GM18520 (cell line): ENCODE data around the gene SIRT6.
"Not testable (repeated sequence)": the region's sequence is repeated elsewhere in the genome, so short reads cannot be mapped to it uniquely, and the experiment has no call there.

ENCODE experiments used
- ATAC-seq: cut with Tn5 transposase; IDR thresholded peaks from one replicate; pipeline ENCODE4 v1.9.1; 2021; ENCODE audit not compliant: unreplicated experiment

The SIRT6 gene

DNA sequence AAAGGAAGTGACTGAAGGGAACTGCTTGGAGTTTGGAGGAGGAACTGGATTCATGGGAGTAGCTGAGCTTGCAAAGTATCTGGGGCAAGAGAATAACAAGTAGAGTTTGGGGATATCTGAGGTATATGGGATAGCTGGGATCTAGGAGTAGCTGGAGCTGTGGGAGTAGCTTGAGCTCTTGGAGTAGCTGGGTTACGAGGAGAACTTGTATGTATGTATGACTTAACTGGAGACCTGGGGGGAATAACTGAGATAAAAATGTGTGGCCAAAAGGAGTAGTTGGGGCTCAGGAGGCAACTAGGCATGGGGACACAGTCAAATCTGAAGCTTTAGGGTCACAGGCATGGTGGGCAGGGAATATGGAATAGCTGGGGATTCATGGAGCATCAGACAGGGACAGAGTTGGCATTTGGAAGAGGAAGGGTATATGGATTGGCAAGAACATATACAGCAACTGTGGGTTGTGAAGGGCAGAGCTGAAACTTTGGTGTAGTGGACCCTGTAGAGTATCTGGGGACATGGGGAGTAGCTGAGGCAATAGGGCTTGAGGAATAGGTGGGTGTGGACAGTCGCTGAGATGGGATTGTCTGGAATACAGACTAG lies 18.7 kb upstream of the SIRT6 start:
- no peak for ATAC-seq

DNA sequence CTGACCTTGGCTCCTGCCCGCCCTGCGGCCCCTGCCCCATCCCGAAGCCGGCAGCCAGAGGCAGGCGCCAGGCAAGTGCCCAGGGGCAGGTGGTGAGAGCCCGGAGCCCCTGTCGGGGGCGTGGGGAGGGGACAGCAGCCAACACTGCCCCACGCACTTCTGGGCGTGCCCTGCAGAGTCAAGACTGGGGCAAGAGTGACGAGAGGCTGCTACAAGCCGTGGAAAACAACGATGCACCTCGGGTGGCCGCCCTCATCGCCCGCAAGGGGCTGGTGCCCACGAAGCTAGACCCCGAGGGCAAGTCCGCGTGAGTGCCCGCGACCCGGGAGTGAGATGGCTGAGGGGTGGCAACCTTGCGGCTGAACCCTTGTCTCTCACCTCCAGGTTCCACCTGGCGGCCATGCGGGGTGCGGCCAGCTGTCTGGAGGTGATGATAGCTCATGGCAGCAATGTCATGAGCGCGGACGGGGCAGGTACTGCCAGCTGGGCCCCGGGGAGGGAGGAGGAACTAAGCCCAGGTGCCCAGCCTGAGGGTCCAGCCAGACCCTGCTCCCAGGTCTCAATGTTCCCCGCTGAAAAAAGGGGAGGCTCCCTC lies 17.4 kb upstream of the SIRT6 start:
- no peak for ATAC-seq

DNA sequence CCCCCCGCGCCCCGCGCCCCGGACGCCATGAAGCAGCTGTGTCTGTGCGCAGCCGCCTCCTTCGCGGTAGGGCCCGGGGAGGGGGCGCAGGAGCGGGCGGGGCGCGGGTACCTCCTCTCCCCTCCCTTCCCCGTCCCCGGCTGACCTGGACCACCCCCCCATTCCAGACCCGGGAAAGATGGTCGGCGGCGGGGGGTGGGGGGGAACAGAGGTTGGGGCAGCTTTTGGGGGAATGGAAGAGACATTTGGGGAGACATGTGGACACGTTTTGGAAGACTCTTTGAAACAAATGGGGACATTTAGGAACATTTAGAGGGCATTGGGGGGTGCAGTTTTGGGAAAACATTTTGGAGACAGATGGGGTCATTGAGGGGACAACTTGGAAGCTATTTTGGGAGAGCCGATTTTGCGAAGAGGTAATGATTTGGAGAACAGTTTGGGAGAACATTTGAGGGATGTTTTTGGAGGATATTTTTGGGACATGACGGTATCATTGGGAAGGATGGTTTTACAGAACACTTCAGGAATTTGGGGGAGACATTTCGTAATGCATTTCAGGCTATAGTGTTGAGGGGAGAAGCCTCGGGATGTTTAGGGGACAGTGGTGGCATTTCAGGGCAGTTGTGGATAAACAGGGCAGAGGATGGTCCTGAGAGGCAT lies 16.2 kb upstream of the SIRT6 start:
- ATAC-seq: no peak

DNA sequence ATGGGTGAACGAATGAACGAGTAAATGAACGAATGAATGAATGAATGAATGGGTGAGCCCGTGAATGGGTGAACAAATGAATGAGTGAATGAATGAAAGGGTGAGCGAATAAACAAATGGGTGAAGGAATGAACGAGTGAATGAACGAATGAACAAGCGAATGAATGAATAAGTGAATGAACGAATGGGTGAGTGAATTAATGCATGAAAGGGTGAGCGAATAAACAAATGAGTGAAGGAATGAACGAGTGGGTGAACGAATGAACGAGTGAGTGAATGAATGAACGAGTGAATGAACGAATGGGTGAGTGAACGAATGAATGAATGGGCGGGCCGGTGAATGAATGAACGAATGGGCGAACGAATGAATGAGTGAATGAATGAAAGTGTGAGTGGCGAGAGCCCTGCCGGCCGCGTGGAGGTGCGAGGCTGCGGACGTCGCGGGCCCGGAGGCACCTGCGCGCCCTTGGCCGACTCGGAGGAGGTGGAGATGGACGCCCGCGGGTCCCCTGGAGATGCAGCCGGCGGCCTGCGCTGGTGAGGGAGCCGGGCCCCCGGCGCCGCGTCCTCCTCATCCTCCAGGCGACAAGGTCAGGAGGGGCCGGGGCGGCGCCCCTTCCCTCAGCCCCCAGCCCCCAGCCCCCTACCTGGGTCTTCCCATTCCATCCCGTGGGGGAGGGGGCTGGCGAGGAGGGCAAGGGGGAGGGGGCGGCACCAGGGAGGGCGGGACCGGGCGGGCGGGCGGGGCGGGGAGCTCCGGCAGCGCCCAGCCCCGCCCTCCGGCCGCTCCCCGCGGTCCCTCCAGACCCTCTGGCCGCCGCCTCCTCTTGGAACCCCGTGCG lies 15.5 kb upstream of the SIRT6 start:
- no peak for ATAC-seq

DNA sequence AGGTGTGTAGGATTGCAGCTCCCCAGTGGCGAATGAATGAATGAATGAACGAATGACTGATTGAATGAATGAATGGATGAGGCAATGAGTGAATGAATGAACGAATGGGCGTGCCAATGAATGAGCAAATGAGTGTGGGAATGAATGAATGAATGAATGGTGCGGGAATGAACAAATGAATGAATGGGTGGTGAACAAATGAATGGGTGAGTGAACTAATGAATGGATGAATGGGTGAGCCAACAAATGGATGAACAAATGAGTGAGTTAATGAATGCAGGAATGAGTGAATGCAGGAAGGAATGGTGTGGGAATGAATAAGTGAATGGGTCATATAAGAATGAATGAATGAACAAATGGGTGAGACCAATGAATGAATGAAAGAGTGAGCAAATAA lies 14.9 kb upstream of the SIRT6 start:
- ATAC-seq: no peak

DNA sequence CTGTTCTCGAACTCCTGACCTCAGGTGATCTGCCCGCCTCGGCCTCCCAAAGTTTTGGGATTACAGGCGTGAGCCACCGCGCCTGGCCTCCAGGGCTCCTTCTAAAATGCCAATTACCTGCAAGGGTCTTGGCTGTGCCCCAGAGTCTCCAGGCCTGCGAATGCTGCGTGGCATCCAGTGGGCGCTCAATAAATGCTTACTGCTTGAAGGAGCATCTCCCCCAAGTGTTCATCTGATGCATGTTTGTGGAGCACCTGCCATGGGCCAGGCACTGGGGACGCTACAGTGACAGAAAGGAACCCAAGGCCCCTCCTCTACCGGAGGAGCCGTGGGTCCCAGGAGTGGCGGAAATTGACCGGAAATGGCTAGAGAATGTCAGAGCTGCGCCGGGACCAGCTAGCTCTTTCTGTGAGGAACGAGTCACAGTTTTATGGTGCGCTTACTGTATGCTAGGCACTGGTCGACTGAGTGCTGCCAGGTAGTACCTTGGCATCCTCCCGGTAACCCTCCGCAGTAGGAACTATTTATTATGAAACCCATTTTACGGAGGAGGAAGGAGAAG lies 14.3 kb upstream of the SIRT6 start:
- ATAC-seq: no peak

DNA sequence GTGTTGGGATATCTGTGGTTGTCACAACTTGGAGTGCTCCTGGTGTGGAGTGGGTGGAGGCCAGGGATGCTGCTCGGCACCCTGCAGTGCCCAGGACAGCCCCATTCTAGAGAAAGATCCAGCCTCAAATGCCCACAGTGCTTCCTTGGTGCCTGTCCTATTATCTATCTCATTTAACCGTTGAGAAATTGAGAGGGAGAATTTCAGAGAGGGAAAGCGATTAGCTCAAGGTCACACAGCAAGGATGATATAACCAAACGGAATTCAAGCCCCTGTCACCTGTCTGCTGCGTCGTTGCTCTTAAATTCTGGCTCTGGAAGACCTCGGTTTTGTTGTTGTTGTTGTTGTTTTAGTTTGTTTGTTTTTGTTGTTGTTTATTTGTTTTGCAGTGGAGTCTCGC lies 13.6 kb upstream of the SIRT6 start:
- ATAC-seq: no peak

DNA sequence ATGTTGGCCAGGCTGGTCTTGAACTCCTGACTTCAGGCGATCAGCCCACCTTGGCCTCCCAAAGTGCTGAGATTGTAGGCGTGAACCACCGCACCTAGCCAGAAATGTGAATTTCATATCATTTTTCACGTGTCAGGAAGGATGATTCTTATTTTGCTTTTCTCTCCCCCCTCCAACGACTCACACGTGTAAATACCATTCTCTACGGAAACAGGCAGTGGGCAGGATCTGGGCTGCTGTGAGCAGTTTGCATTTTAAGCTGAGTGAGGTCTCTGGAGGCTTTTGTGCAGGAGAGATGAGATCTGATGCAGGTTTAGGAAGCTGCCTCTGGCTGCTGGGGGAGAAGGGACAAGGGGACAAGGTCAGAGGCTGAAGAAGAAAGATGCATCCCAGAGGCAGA lies 12.0 kb upstream of the SIRT6 start:
- no peak for ATAC-seq

DNA sequence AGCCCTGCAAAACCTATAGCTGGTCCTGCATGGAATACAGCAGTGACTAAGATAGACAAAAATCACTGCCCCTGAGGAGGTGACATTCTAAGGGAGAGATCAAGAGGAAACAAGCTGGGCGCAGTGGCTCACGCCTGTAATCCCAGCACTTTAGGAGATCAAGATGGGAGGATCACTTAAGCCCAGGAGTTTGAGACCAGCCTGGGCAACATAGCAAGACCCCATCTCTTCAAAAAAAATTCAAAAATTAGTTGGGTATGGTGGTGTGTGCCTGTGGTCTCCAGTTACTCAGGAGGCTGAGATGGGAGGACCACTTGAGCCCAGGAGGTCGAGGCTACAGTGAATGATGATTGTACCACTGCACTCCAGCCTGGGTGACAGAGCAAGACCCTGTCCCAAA lies 10.2 kb upstream of the SIRT6 start:
- not testable (repeated sequence) for ATAC-seq

DNA sequence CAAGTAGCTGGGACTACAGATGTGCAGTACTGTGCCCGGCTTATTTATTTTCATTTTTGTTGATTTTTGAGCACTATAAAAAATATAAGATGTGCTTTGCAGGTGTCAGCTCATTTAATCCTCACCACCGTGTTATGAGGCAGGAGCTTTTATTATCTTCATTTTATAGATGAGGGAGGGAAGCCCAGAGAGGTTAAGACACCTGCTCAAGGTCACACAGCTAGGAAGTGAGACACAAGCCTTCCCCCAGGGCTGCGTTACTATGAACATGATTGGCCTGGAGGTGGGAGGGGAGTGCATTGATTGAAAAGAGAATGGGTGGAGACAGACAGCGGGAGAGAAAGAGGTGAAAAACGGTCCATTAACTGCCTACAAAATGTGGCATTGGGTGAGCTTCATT lies 7.3 kb upstream of the SIRT6 start:
- no peak for ATAC-seq

DNA sequence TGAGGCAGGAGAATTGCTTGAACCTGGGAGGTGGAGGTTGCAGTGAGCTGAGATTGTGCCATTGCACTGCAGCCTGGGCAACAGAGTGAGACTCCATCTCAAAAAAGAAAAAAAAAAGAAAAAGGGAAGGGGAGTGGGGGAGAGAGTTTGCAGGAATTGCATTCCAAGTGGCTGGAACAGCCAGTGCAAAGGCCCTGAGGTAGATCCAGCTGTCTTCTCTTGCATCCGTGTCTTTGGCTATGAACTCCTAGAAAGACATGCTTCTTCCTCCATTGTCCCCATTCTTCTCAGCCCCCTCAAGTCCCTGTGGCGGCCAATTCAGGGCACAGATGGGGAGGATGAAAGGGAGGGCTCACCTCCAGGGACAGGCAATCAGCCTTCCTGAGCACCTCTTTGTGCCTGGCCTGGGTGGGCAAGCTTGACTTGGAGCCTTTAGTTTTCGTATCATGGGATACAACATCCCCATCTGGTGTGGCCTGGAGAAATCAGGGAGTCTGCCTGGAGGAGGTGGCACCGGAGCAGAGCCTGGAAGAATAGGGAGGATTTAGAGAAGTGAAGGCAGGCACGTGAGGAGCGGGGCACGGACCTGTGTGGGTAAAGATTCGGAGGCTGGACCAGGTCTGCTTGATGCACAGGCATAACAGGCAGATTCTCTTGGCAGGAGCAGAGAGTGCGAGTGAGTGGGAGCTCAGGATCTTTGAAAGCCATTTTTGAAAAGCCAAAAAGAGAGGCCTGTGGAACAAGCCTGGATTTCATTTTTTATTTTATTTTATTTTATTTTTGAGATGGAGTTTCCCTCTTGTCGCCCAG lies 5.2 kb upstream of the SIRT6 start:
- ATAC-seq: no peak

DNA sequence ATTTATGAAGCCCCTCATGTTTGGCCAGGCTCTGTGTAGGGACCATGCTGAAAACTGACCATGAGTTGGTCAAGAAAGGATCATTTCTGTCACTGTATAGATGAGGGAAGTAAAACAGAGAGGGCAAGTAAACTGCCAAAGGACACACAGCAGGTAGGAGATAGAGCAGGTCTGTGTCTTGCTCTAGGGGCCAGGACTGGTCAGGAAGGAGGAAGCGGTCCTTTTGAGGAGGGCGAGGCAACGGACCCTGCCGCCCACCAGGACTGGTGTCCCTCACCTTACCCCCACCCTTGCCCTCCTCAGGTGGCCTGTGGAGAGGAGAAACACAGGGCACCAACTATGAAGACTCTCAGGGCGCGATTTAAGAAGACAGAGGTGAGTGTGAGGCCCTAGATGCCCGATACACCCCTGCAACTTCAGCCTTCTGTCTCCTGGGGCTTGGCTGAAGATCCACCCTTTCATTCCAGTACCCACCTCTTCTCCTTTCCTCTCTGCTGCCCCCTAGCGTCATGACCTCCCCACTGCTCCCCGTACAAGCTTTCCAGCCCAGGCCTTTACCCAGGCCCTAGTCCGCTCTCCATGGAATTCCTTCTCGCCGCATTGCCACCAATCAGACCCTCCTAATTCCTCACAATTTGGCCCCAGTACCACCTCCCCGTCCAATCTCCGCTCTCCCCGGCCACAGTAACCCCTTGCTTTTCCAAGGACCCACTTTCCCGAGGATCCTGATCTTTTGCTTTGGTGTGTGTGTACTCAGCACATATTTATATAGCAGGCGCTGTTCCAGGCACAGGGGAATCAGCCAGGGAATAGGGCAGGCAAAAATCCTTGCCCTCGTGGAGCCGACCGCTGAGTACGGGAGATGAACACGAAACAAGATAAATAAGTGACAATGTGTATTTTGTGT lies 4.0 kb upstream of the SIRT6 start:
- no peak for ATAC-seq

DNA sequence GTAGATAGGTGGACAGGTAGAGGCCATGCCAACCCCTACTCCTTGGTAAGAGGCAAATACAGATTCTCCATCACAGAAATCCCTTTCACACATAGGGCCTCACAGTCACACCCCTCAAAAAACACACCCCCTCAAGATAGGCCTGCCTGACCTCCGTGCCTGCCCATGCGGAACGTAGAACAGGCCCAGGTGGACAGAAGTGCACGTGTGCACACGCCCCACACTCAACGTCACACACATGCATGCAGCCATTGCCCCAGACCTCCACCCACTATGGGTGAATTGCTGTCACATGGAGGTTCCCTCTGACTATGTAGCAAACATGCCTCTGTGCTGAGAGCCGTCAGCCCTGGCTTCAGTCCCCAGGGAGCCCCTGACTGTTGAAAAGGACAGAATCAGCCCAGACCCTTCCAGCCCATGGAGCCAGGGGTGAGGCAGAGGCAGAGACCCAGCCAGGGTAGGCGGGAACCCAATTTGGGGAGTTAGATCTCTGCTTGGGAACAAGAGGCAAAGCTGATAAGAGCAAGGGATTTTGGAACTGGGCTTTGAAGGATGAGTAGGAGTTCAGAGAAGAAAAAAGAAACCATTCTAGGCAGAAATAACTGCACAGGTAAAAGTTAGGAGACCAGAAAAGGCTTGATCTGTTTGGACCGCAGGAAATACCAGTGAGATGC lies 3.2 kb upstream of the SIRT6 start:
- no peak for ATAC-seq

DNA sequence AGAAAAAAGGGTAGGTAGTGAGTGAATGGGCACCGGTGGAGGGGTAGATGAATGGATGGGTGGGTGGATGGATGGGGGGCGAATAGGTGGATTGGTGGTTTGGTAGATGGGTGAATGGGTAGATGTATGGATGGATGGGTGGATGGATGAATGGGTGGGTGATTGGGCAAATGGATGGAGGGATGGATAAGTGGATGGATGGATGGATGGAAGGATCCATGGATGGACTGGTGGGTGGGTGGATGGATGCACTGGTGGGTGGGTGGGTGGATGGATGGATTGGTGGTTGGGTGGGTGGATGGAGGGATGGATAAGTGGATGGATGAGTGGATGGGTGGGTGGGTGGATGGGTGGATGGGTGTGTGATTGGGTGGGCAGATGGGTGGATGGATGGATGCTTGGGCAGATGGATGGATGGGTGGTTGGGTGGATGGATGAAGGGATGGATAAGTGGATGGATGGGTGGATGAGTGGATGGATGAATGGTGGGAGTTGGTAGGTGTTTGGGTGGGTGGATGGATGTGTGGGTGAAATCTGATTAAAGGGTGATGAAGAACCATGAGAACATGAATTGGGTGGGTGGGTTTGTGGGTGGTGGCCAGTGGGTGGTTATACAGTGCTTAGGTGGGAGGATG lies 2.5 kb upstream of the SIRT6 start:
- no peak for ATAC-seq

DNA sequence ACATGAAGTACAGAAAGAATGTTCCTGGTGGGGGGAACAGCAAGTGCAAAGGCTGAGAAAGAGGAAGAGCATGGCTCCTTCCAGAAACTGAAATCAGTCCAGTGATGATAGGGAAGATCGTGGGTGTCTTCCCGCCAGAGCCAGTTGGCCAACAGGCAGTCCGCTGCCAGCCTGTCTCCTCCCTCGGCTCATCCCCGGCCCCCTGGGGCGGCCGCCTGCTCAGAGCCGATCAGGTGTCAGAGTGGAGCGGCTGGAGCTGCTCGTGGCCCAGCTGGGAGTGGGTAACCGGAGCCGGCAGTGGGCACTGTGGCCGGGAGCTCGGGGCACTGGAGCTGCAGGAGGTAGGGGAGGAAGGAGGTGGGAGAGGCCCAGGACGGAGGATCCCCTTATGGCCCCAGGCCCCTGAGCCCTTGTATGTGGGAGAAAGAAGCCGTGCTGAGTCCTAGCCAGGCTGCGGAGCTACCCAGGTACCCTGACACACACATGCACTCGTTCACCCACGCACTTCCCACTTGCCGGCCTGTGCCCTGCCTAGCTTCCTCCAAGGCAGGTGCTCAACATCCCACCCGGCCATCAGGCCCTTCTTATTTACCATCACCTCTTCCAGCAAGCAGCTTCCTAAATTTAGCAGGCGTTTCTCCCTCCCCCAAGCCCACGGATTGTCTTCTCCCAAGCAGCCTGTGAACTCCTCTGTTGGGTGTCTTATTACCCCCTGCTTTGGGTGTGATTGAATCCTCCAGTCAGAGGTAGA lies 1.8 kb upstream of the SIRT6 start:
- ATAC-seq: no peak

DNA sequence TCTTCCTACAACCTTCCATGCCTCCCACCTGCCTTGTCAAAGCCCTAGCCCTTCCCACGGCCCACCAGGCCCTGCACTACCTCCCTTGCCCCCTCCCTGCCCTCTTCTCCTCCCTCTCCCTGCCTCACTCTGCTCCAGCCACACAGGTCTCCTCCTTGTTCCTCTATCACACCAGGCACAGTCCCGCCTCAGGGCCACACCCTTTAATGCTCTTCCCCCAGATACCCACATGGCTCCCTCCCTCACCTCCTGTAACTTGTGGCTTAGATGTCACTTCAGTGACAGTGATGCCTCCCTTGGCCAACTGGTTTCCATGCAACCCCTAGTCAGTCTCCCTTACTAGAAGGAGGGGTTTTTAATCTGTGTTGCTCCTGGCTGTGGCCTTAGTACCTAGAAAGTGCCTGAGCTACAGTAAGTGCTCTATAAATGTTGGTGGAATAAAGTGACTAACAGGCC lies 1.3 kb downstream of the SIRT6 start:
- ATAC-seq: no peak

DNA sequence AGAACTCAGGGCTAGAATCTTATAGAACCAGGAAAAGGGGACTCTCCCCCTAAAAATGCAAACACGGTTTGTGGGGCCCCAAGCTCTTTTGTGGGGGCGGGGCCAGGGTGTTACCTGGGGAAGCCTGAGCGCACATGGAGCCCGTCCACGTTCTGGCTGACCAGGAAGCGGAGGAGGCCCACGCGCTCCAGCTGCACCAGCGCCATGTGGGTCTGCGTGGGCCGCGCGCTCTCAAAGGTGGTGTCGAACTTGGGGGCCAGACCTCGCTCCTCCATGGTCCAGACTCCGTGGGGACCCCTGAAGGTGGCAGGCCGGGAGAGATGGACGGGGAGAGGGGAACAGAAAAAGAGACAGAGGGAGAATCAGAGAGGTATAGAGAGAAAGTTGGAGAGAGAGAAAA lies 3.4 kb downstream of the SIRT6 start:
- ATAC-seq: no peak

DNA sequence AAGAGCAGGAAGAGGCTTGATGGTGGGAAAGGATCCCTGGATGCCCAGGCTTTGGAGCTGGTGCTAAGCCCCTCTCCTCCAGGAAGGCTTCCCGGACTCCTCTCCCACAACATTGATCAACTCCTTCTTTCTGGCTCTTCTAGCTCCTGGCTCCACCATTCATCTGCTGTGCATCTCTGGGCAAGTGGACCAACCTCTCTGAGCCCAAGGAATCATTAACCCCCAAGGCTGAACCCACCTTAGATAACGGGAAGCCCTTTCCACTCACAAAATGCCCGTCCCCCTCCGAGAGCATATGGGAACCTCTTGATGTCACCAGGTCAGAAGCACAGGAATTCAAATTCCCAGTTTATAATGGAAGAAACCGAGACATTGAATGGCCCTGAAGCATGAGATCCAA lies 5.2 kb downstream of the SIRT6 start:
- ATAC-seq: no peak
